GM21737 (cell line): ENCODE results near the gene PLTP.
"Not testable (repeated sequence)": the region's sequence is repeated elsewhere in the genome, so short reads cannot be mapped to it uniquely, and the experiment has no call there.

ENCODE experiments used
- ATAC-seq: cut with Tn5 transposase; IDR thresholded peaks from one replicate; pipeline ENCODE4 v1.9.1; 2021; ENCODE audit warnings: mild to moderate bottlenecking, moderate library complexity; ENCODE audit not compliant: unreplicated experiment

The PLTP gene

DNA sequence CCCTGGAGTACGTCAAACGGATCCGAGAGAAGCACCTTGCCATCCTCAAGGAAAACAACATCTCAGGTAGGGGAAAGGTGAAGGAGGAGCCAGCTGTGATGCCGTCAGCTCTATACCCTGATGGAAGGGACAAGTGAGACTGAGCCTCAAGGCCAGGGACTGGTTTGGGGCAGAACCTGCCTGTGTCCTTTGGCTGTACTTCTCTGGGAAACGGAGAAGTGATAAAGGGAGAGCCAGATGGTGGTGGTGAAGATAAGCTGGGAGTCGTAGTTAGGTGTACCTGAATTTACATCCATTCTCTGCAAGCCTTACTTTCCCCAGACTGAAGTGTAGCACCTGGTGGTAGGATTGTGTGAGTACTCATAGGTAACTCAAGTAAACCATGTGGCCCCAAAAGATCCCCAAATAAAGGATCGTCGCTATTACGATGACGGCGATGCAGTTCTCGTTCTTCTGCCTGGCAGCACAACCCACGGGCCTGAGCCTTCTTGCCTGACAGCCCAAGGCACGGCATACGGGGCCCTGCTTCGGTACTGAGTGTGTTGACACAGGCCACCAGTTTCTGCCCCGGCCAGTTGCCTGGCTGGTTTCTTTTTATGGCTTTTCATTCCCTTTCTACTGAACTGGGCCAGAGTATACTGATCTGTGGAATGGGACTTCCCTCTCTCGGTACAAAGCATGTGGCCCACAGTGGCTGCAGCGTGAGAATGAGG, 33.2 kb upstream of the PLTP start:
- no peak for ATAC-seq

DNA sequence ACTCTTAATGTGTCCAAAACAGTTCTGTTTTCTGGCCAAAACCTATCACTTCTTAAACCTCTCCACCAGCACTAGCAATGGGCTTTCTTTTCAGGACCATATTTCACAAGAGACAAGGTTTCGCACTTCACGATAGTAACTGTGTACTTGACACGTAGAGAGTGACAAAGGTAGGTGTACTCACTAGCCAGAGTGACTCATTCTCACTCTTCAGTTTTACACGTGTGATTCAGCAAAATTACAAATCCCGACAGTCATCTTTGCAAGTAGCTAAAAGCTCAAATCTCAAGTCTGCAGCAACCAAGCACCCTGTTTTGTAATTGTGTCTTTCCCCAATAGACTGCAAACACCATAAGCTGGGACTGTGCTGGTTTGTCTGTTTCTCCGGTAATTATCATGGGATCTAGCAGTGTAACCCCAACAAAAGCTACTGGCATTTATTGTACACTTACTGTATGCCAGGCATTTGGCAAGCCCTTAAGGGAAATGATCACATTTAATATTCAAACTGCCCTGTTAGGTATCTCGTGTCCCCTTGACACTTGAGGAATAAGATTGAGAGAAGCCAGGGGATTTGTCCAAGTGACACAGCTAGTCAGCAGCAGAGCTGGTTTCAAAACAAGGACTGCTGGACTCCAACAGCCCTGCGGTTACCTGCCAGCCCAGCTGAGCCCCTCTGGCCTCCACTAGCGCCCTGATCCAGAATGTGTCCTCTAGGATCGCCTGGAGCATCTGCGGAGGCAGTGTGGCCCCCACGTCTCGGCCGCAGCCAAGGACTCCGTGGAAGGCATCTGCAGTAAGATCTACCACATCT, 32.4 kb upstream of the PLTP start:
- ATAC-seq, result no peak

GRCh38 chr20:45943613-45944012, 31.7 kb upstream of the PLTP start:
- ATAC-seq, result no peak

DNA sequence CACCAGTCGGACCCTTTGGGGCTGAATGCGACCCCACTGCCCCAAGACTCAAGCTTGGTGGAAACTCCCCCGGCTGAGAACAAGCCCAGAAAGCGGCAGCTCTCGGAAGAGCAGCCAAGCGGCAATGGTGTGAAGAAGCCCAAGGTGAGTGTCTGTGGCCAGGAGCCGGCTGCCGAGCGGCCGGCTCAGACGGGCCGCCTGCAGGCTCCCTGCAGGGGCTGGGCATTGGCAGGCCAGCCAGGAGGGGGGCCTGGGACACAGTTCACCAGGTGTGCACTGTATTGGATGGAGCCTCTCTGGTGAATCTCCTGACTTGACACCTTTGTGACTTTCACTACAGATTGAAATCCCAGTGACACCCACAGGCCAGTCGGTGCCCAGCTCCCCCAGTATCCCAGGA, 28.5 kb upstream of the PLTP start:
- ATAC-seq, result no peak

DNA sequence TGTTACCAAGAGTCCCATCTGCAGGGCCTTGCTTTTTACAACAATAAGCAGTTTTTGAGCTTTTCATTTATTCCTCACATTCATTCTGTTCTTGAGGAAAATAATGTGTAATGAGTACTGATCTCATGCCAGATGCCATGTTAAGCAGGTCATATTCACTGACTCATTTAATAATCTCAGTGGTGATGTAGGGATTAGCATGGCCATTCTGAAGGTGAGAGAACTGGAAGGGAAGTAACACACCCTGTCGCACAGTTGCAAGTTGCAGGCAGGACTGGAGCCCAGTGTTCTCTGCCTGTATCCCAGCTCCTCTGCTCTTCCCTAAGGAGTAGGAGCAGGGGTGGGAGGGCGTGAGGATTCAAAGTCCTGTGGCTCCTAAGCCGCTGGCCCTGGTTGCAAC, 28.1 kb upstream of the PLTP start:
- ATAC-seq, result no peak

- no peak for ATAC-seq
Measured at GRCh38 chr20:45938727-45939438, 26.9 kb upstream of the PLTP start.

DNA sequence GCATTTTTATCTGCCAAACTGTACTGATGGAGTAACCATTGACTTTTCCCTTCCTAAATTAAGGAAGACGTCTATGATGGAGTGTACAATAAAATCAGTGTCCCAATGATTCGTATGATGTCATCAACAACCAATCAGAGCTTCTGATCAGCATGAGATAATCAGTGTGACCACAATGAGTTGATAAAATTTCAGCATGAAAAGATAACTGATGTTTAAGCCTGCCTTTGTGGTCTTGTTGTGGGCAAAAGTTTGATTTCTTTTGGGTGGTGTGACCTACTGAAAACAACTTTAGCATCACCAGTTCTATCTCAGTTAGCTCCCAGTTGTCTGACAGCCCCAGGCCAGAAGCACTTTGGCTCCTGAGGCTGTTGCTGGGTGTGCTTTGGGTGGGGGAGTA, 25.8 kb upstream of the PLTP start:
- ATAC-seq, result no peak

GRCh38 chr20:45935416-45936046, 23.6 kb upstream of the PLTP start:
- ATAC-seq, result peak; percentile 7

- peak; percentile 74 for ATAC-seq
Measured at GRCh38 chr20:45934586-45935415, 22.8 kb upstream of the PLTP start, which contains the start of gene PCIF1. Gene PCIF1 (plus strand): TSS chr20:45934683. CDS start chr20:45939000, 4,317 bp downstream.

- ATAC-seq, result peak; percentile 8
Measured at GRCh38 chr20:45934046-45934585, 22.2 kb upstream of the PLTP start.

- no peak for ATAC-seq
Measured at GRCh38 chr20:45933266-45934045, 21.5 kb upstream of the PLTP start.

DNA sequence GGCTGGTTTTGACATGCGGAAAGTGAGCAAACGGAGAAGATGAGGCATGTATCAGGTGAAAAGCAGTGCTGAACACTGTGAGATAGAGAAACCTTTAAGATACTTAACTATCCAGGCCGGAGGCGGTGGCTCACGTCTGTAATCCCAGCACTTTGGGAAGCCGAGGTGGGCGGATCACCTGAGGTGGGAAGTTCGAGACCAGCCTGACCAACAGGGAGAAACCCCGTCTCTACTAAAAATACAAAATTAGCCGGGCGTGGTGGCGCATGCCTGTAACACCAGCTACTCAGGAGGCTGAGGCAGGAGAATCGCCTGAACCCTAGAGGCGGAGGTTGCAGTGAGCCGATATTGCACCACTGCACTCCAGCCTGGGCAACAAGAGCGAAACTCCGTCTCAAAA, 19.7 kb upstream of the PLTP start:
- ATAC-seq, result not testable (repeated sequence)

DNA sequence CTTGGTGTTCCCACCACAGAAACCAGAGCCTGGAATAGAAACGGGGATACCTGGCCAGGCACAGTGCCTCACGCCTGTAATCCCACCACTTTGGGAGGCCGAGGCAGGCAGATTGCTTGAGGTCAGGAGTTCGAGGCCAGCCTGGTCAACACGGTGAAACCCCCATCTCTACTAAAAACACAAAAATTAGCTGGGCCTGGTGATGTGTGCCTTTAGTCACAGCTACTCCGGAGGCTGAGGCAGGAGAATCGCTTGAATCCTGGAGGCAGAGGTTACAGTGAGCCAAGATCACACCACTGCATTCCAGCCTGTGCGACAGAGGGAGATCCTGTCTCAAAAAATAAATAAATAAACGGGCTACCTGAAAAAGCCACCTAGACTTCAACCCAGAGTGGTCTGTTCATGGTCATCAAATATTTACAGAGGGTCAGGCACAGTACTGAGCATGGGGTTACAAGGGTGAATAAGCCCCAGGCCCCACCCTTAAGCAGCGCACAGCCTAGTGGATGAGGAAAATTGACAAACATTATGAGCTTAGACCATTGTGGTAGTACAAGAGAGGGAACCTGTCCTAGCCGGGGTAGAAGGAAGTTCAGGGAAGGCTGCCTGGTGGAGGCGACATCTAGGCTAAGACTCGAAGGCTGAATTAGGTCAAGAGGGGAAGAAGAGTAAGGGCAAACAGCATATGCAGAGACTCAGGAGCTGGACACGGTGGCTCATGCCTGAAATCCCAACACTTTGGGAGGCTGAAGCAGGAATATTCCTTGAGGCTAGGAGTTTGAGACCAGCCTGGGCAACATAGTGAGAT, 15.3 kb upstream of the PLTP start:
- ATAC-seq, result no peak

DNA sequence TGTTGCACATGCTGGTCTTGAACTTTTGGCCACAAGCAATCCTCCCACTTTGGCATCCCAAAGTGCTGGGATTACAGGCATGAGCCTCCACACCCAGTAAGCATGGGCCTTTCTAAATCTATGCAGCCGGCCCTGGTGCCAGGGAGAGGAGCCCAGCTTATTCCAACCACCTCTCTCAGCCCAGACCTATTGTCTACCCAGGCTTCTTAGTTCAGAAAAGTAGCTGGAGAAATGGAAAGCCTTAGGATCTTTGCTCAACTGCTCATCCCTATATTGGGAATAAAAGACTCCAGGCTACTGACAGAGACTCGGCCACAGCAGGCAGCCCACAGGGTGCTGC, 14.7 kb upstream of the PLTP start:
- ATAC-seq, result no peak

- ATAC-seq, result no peak
Measured at GRCh38 chr20:45925821-45926506, 14.0 kb upstream of the PLTP start.

GRCh38 chr20:45924391-45925261, 12.7 kb upstream of the PLTP start:
- no peak for ATAC-seq
